Right cardiac atrium (tissue), 5 donors: ENCODE data around the gene DBP. TPM values are rescaled to one million over a fixed set of nuclear protein-coding genes. Genes with fewer than 3 reads are reported as not detected.

Source experiments
- ATAC-seq, 2 donors: fragments of 200-7000 bp; cut with Tn5 transposase; one replicate each; pipeline versions ENCODE4 v1.8.0 to v1.9.1; 2020; ENCODE audit warnings: moderate library complexity in 2 of 2, mild to moderate bottlenecking in 1 of 2
- DNase-seq, 3 donors: peaks; one replicate each; pipeline ENCODE4 v3.0.0-alpha.2; 2020
- H3K27ac ChIP-seq: one replicate; pipeline ENCODE4 v1.5.1; 2013; ENCODE audit warnings: mild to moderate bottlenecking, low read length, control low read depth, moderate library complexity
- H3K27me3 ChIP-seq: one replicate; pipeline ENCODE4 v1.6.1; 2013; ENCODE audit not compliant: control insufficient read depth, insufficient read depth
- H3K4me1 ChIP-seq: one replicate; pipeline ENCODE4 v1.6.1; 2013; ENCODE audit warnings: low read length; ENCODE audit not compliant: control insufficient read depth, insufficient read depth
- H3K4me3 ChIP-seq: one replicate; pipeline ENCODE4 v1.5.1; 2013; ENCODE audit warnings: low read length, control low read depth
- H3K9me3 ChIP-seq: one replicate; pipeline ENCODE4 v1.6.1; 2013; ENCODE audit warnings: low read length; ENCODE audit not compliant: control insufficient read depth
- WGBS: extraction: QIAGEN DNeasy Blood & Tissue Kit; methylation state at CpG from one replicate; pipeline ENCODE4 v1.1.7; 2013; 5-methylcytosine and 5-hydroxymethylcytosine counted together
- intact Hi-C, 4 donors: fragments of 100-400 bp; cut with DNase I; formaldehyde crosslinking; loops; one replicate each; pipeline versions ENCODE4 v1.11.0 to v1.14.0; 2022 to 2023
- polyA plus RNA-seq: library from polyadenylated mRNA; stranded (reverse); fragments of 200-250 nt; gene quantifications from one replicate; pipeline ENCODE4 v1.2.3, GENCODE V29; 2013
- total RNA-seq, 4 donors: library from RNA; stranded (reverse); fragmentation: NEBNext Ultra II Directional; extraction: Animal tissue kit (Norgen Biotek cat#: 25700); gene quantifications; one replicate each; pipeline ENCODE4 v1.2.1, GENCODE V29; 2021
- donor health status: healthy with polysubstance abuse.
- donor health status: DM: no; HTN: yes; CAD: no.
- donor health status: DM: no; HTN: no; CAD: no.
- donor health status: DM: no; HTN: yes; CAD: no; lungs with severe emphysema.
- donor health status: DM: yes; HTN: yes; CAD: no.

Gene DBP
- total and polyA plus RNA-seq, 5 donors: 2.8 to 16.9 (median 13.0) TPM

DNA sequence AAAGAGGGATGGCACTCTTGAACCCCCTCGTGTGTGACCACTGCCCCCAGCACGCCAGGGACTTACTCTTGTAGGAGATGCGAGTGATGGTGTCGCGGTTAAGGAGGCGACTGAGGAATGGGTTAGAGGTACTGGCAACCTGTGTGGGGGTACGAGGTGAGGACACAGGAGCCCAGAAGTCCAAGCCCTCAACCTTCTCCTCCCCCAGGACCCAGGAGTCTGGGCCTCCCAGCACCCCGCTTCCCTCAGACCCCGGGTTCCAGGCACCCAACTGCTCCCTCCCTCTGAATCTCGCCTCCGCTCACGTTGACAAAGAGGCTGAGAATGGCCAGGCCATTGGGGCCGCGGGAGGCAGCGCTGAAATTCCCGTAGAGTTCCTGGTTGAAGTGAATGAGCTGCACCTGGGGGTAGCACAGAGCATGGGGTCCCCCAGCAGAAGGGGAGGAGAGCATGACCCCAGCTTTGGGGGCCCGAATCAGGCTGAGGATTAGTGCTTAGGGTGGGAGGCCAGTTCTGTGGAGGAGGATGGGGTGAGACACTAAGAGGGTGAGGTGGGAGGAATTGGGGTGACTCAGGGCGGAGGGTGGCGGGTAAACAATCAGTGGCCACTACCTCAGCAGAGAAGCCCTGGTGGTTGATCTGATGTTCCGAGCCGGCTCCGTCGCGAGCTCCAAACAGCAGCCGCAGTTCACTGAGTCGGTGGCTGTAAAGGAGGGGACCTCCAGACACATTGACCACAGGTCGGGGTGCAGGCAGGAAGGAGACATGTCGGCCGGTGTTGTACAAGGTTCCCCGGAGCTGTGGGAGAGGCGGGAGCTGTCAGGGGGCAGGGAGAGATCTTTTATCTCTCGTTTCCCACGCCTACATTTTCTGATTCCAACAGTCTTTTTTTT is 2.5 kb upstream of the DBP start:
- no peak overlapping the region for H3K27ac ChIP-seq
- H3K4me1 ChIP-seq: peaks cover 4% of the 10 kb centered on the region
- DNase-seq (peak in 2 of 3 donors; percentile 56 to 69), ATAC-seq (no peak)
- no peaks in the 10 kb centered on the region for H3K9me3 ChIP-seq
- H3K27me3 ChIP-seq: no peaks in the 10 kb centered on the region
- H3K4me3 ChIP-seq: no peak overlapping the region
- 63% methylated on average over 33 of the region's 33 CpGs for WGBS
- intact Hi-C loops: loop anchor here in 2 of 4 donors (10.0 kb wide), 1 partner anchor 195 kb away; the partner anchor contains the start of gene HSD17B14 (in 2 of the 2)

DNA sequence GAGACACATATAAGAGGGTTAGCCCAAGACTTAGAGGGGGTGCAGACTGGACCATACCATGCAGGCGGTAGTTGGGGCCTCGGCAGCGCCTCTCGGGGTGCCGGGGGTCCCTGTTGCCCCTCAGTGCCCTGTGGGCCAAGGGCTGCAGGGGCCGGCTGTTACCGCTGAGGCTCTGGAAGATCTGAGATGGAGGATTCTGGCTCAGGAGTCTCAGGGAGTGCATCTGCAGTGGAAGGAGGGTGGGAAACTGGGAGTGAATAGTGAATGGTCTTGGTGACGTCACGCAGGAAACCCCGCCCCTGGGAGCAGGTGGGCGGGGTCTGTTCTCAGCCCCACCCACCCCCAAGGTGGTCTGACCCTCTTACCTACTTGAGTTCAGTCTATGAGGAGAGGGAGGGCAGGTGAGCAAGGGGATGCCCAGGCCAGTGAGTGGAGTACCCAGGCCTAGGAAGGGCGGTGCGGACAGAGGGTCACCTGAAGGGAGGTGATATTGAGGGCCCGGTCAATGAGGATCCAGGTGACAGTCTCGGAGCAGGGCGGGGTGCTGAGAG is 1.7 kb upstream of the DBP start:
- Histone ChIP-seq H3K4me1 (peaks cover 6% of the 10 kb centered on the region), H3K4me3 (no peak overlapping the region), H3K27ac (peak overlapping the region; percentile 94), H3K27me3 (no peaks in the 10 kb centered on the region), H3K9me3 (no peaks in the 10 kb centered on the region)
- DNase-seq (peak in 2 of 3 donors; percentile 70 to 76), ATAC-seq (no peak)
- 79% methylated on average over 16 of the region's 16 CpGs for WGBS
- intact Hi-C loops: no loop called here

DNA sequence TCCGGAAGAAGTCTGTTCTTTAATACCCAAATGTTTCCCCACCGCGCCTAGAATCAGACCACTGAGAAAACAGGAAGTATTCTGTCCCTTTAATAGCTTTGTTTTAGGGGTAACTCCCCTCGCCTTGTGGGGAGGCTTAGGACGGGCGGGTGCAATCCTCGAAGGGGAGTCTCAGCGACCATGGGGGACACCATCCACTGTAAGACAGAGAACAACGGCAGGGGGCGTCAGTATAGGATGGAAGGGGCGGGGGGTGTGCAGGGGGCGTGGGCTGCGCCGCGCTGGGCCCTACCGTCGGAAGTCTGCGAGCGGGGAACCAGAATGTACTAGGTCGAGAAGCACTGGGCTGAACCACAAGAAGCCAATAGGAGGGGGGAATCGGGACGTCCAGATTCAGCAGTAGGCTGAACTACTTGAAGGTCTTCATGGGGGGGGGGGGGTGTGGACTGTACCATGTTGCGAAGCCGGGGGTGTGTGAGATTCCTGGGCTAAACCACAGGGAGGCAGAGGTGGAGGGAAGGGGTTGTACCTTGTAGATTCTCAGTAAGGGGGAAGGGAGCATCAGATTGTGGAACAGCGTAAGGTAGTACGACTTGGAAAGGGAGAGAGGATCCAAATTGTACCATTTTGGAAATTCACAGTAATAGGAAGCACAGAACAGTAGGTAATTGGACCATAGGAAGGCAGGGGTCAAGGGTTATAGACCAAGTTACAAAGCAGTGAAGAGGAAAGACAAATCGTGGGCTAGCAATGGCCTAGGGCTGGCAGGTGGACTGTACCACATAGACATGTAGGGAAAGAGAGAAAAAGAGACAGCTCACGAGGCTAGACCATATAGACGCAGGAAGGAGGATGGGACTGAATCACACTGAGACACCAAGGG is 1.0 kb upstream of the DBP start:
- DNase-seq: peak; percentile 85 to 91 (median 91)
- intact Hi-C loops: no loop called here

DNA sequence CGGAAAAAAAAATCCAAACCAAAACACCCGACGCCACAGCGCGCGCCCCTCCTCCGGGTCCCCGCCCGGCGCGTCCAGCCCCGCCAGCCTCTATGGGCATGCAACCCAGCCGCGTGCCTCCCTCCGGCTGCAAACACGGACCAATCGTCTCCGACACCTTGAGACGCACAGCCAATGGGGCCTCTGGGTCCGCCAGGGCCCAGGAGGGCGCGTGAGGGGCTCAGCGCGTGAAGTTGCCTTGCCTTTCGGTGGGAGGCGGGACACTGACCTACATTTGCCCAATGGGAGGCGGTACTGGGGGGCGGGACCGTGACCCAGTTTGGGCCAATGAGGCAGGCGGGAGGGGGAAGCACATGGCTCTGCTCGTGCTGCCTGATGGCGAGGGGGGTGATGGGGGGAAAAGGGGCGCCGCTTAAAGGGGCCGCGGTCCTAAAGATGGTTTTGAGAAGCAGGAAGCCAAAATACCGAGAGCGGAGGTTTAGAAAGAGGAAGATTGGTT is 319 bp upstream of the DBP start:
- Histone ChIP-seq H3K27me3 (no peaks in the 10 kb centered on the region), H3K9me3 (no peaks in the 10 kb centered on the region), H3K4me1 (peaks cover 6% of the 10 kb centered on the region), H3K27ac (peak overlapping the region; percentile 94), H3K4me3 (peak overlapping the region; percentile 57)
- intact Hi-C loops: no loop called here
- peak; percentile 99 to 100 (median 100) for DNase-seq
- under 1% methylated on average over 38 of the region's 38 CpGs for WGBS
- ATAC-seq: peak; percentile 85 to 87

More for the DNA sequence above, 1.0 kb upstream of the DBP start:
- Histone ChIP-seq H3K4me1 (peaks cover 6% of the 10 kb centered on the region), H3K27ac (peak overlapping the region; percentile 94), H3K27me3 (no peaks in the 10 kb centered on the region), H3K4me3 (peak overlapping the region; percentile 42), H3K9me3 (no peaks in the 10 kb centered on the region)
- ATAC-seq: peak; percentile 47 to 59
- WGBS: 8% methylated on average over 29 of the region's 29 CpGs

DNA sequence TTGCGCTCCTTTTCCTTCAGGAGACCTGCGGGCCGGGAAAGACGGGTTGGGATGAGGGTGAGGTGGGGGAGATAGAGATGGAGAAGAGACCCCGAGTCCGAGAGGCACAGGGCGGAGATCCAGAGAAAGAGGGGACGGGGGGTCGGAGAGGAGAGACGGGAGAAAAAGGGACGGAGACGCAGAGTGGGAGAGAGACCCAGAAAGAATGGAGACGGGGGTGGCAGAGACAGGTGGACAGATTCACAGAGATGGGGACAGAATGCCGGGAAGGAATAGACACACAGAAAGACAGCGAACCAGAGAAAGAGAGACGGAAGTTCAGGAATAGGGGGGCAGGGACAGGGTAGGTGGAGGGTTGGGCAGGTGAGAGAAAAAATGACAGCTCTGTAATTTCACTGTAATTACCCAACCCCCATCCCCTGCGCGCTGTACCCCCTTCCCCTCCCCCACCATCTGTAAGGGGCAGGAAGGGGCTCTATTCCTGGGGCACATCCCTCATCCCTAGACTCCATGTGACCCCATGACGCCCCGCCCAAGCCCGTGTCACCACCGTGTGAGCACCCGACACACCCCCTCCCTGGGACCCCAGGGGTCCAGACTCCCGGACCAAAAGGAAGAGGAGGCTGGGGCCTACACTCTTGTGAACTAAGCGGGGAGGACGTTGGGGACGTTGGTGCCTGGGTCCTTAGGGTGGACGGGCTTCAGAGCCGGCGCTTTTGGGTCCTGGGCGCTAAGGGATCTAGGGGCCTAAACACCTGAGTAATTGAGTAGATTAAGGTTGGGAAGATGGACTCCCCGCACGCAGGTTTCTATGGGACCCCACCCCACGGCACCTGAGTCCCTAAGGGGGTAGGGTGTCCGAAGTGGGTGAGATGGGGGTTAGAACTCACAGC is 967 bp downstream of the DBP start:
- Histone ChIP-seq H3K4me1 (peaks cover 7% of the 10 kb centered on the region), H3K9me3 (no peaks in the 10 kb centered on the region), H3K27ac (peak overlapping the region; percentile 81), H3K27me3 (no peaks in the 10 kb centered on the region), H3K4me3 (peak overlapping the region; percentile 57)
- DNase-seq (peak in 2 of 3 donors; percentile 82 to 87), ATAC-seq (no peak)
- 1% methylated on average over 35 of the region's 35 CpGs for WGBS
- intact Hi-C loops: no loop called here

DNA sequence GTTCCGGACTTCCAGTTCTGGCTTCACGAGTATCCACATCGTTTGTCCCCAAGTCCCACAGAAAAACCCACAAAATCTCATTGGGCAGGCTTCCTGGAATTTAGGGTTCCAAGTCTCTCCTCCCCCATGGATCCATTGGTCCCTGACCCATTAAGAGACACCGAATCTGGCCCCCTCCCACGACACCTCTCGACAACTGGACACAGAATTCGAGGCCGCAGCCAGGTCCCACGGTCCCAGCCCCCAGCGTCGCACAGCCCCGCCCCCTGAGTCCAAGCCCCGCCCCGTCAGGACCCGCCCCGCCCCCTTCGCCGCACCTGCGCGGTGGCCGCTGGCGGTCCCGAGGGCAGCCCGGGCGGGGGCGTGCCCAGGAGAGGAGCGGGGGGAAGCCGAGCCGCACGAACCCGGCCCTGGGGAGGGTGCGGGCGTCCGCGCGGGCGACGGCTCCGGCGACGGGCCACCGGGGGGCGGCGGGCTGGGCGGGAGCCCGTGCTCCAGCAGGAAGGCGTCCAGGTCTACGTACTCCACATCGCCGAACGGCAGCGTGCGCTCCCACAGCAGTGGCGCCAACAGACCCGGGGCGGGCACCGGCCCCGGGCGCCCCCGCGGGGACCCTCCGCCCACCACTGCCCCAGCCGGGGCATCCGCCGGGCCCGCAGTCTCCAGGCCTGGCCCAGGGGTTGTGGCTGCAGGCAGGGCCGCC is 1.8 kb downstream of the DBP start:
- Histone ChIP-seq H3K9me3 (no peaks in the 10 kb centered on the region), H3K27me3 (no peaks in the 10 kb centered on the region), H3K4me1 (peaks cover 7% of the 10 kb centered on the region), H3K27ac (peak overlapping the region; percentile 95), H3K4me3 (peak overlapping the region; percentile 57)
- peak; percentile 36 to 42 for ATAC-seq
- WGBS: 2% methylated on average over 67 of the region's 67 CpGs
- peak; percentile 65 to 91 (median 90) for DNase-seq
- intact Hi-C loops: no loop called here

DNA sequence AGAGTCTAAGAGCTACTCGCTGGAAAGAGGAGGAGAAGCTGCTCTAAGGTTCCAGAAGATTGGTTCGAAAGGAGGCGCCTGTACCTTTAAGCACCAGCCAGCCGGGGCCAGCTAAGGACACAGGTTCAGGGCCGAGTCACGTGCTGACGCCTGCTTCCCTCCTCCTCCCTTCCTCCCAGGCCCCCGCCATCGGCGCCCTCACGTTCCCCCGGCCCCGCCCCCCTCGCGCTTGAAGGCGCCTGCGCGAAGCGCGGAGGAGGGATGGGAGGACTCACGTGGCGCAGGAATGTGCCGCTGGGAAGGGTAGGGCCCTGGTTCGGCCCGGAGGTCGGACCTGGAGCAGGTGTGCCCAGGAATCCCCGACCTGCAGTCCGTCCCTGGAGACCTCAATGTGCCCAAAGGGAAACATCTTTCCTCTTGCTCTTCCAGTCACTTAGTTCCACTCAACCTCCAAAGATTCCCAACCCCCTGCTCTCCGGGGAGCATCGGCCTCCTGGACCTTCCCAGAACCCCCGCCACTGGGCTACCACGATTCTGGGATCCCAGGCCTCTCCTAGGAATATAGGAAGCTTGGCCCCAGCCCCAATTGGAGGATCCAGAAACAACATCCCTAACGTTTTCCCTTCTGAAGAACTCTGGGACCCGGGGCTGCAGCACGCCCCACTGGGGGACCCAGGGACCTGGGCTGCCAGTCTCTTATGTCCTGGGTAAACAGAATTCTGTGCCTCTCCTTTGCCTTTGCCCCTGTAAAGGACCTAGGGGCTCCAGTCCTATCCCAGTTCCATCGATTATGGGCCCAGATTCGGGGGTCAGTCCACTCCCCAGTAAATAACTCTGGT is 2.5 kb downstream of the DBP start:
- 7% methylated on average over 37 of the region's 37 CpGs for WGBS
- intact Hi-C loops: no loop called here
- DNase-seq (peak; percentile 97 to 99 (median 99)), ATAC-seq (peak; percentile 57 to 63)
- Histone ChIP-seq H3K4me3 (peak overlapping the region; percentile 57), H3K27me3 (no peaks in the 10 kb centered on the region), H3K4me1 (peaks cover 7% of the 10 kb centered on the region), H3K9me3 (no peaks in the 10 kb centered on the region), H3K27ac (peak overlapping the region; percentile 95)

DNA sequence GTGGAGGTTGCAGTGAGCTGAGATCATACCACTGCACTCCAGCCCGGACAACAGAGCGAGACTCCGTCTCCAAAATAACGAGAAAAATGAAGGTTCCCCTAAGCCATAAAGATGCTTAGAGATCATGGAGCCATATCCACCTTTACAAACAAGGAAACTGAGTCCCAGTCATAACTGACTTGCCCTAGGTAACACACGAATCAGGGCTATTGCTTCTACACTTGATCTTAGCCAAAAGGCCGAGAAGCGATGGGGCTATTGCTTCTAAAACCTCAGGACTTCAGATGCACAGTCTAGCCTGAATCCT is 3.2 kb downstream of the DBP start:
- intact Hi-C loops: no loop called here

More for the DNA sequence above, 3.2 kb downstream of the DBP start:
- H3K9me3 ChIP-seq: no peaks in the 10 kb centered on the region
- peak overlapping the region; percentile 6 for H3K4me3 ChIP-seq
- no peak for DNase-seq
- H3K27me3 ChIP-seq: no peaks in the 10 kb centered on the region
- ATAC-seq: no peak
- H3K4me1 ChIP-seq: peaks cover 7% of the 10 kb centered on the region
- H3K27ac ChIP-seq: peak overlapping the region; percentile 73
- 44% methylated on average over 7 of the region's 7 CpGs for WGBS
